Panc1 (cell line): Measurements from ENCODE around the gene WASF3. TPM values are rescaled to one million over a fixed set of nuclear protein-coding genes. Genes with fewer than 3 reads are reported as not detected.
A peak's percentile ranks its signal among the peaks of the same experiment; 100 is the strongest.

Experiments used
- ATAC-seq: fragments of 200-7000 bp; cut with Tn5 transposase; 2 replicates; pipeline ENCODE4 v1.9.1; 2020; ENCODE audit warnings: mild to moderate bottlenecking, moderate library complexity
- BruUV-seq: library from RNA; stranded (reverse); fragments of 400-500 nt; replicated peaks from 2 replicates; lab custom pipeline; 2021; lab: Mats Ljungman, UMichigan
- CTCF ChIA-PET: fragments of 300-600 bp; sonication (Branson Sonifier 250); formaldehyde crosslinking; loops from one replicate; lab custom pipeline; 2022; ENCODE audit warnings: antibody characterized with exemption; lab: Charles Lee
- POLR2A ChIA-PET: fragments of 300-600 bp; sonication (Branson Sonifier 250); formaldehyde crosslinking; loops from one replicate; lab custom pipeline; 2022; ENCODE audit warnings: antibody characterized with exemption; lab: Charles Lee
- DNase-seq: peaks from one replicate; pipeline ENCODE4 v3.0.0-alpha.2; 2010; ENCODE audit warnings: low read depth, low spot score
- H3K27ac ChIP-seq: 2 replicates; pipeline ENCODE4 v1.5.1; 2011; ENCODE audit warnings: mild to moderate bottlenecking, low read length, inconsistent platforms
- H3K27me3 ChIP-seq: fragments of 200-500 bp; sonication (Bioruptor generic); 2 replicates; pipeline ENCODE4 v1.6.0; 2014; ENCODE audit warnings: low read length, inconsistent platforms; ENCODE audit not compliant: control insufficient read depth, insufficient read depth
- H3K36me3 ChIP-seq: fragments of 200-500 bp; sonication (Bioruptor generic); 2 replicates; pipeline ENCODE4 v1.5.1; 2014; ENCODE audit warnings: inconsistent platforms, mild to moderate bottlenecking, low read length, moderate library complexity; ENCODE audit not compliant: control insufficient read depth, insufficient read depth
- H3K4me1 ChIP-seq: 2 replicates; pipeline ENCODE4 v1.5.1; 2011; ENCODE audit warnings: inconsistent platforms, mild to moderate bottlenecking, low read length, moderate library complexity; ENCODE audit not compliant: control insufficient read depth, insufficient read depth
- H3K4me3 ChIP-seq, 2 experiments: 2 replicates each; pipeline ENCODE4 v1.5.1; 2011 to 2012; ENCODE audit warnings: low read depth in 2 of 2, low read length in 2 of 2, mild to moderate bottlenecking in 2 of 2, inconsistent platforms in 1 of 2, moderate library complexity in 1 of 2
- H3K9me3 ChIP-seq: fragments of 200-500 bp; sonication (Bioruptor generic); 2 replicates; pipeline ENCODE4 v1.5.1; 2014; ENCODE audit warnings: low read depth, mild to moderate bottlenecking, inconsistent platforms, low read length, moderate library complexity; ENCODE audit not compliant: control insufficient read depth, insufficient read depth
- CTCF ChIP-seq: fragments of 450-650 bp; IDR thresholded peaks from 2 replicates; pipeline ENCODE4 v1.5.1; 2017; ENCODE audit warnings: mild to moderate bottlenecking
- POLR2AphosphoS5 ChIP-seq: IDR thresholded peaks from 2 replicates; pipeline ENCODE4 v1.6.1; 2012; ENCODE audit warnings: mild to moderate bottlenecking, low read depth, low read length, moderate library complexity
- REST ChIP-seq, 2 experiments: IDR thresholded peaks; 2 replicates each; pipeline ENCODE4 v1.6.1; 2011 to 2012; ENCODE audit warnings: low read depth in 2 of 2, control low read depth in 1 of 2, low read length in 1 of 2, mild to moderate bottlenecking in 1 of 2, moderate library complexity in 1 of 2; ENCODE audit not compliant: insufficient read depth in 1 of 2
- SIN3A ChIP-seq: IDR thresholded peaks from 2 replicates; pipeline ENCODE4 v1.6.1; 2012; ENCODE audit warnings: low read depth, mild to moderate bottlenecking, low read length, moderate library complexity, borderline replicate concordance; ENCODE audit not compliant: insufficient read depth
- TCF7L2 ChIP-seq: IDR thresholded peaks from 2 replicates; pipeline ENCODE4 v1.6.1; 2011; ENCODE audit warnings: mild to moderate bottlenecking, low read depth, low read length, inconsistent platforms
- in situ Hi-C: cut with HindIII; loops from 2 replicates; pipeline ENCODE4 v1.10.0; 2016; ENCODE audit warnings: low sequenced_read_pairs, low pct_unique_long_range_greater_than_20kb
- intact Hi-C: fragments of 100-400 bp; cut with micrococcal nuclease; formaldehyde crosslinking; loops from one replicate; pipeline ENCODE4 v1.10.0; 2022; ENCODE audit not compliant: unreplicated experiment
- total RNA-seq: library from RNA; stranded (reverse); gene quantifications from one replicate; pipeline ENCODE4 v1.2.1, GENCODE V29; 2021; ENCODE audit not compliant: unreplicated experiment

WASF3 gene
- total RNA-seq, 1 experiment from 2014 or later: 20.2 TPM

- intact Hi-C loops (no loop called here), in situ Hi-C loops (no loop called here)
- ChIA-PET POLR2A (no interaction called here), CTCF (no interaction called here)
- Histone ChIP-seq H3K27ac (no peak overlapping the region), H3K27me3 (no peaks in the 10 kb centered on the region), H3K4me1 (no peaks in the 10 kb centered on the region), H3K4me3 (no peak overlapping the region), H3K36me3 (no peaks in the 10 kb centered on the region), H3K9me3 (no peaks in the 10 kb centered on the region)
- ATAC-seq: no peak
- TF ChIP-seq TCF7L2 (no peak), POLR2AphosphoS5 (no peak), CTCF (peak; percentile 21)
- BruUV-seq: no TSS peak
- DNase-seq: no peak
These were observed 48.4 kb downstream of the WASF3 start for GRCh38 chr13:26605845-26606244.

- H3K4me1 ChIP-seq: no peaks in the 10 kb centered on the region
- H3K4me3 ChIP-seq: no peak overlapping the region
- H3K36me3 ChIP-seq: no peaks in the 10 kb centered on the region
- POLR2A ChIA-PET: no interaction called here
- no peaks in the 10 kb centered on the region for H3K9me3 ChIP-seq
- no TSS peak for BruUV-seq
- H3K27ac ChIP-seq: no peak overlapping the region
- no peaks in the 10 kb centered on the region for H3K27me3 ChIP-seq
- intact Hi-C loops: no loop called here
- no peak for TF ChIP-seq TCF7L2
- no peak for TF ChIP-seq REST (IDR thresholded peaks at IDR 0.05; ENCODE audit: insufficient read depth in 1 of 2, low read depth in 2 of 2, low read length in 1 of 2)
- no peak for TF ChIP-seq POLR2AphosphoS5
- TF ChIP-seq SIN3A: no peak
- TF ChIP-seq CTCF: no peak
- ATAC-seq: no peak
- in situ Hi-C loops: no loop called here
- no peak for DNase-seq
- CTCF ChIA-PET: no interaction called here
These were observed 49.1 kb downstream of the WASF3 start for GRCh38 chr13:26606631-26607030.
